ENCODE results near the gene PKD2L1. TPM values are rescaled to one million over a fixed set of nuclear protein-coding genes. Genes with fewer than 3 reads are reported as not detected.

Gene PKD2L1
- total RNA-seq, 1 donor, result not detected

GRCh38 chr10:100239851-100240250, 90.2 kb downstream of the PKD2L1 start:
- no peak overlapping the region for H3K4me3 ChIP-seq (ENCODE audit: insufficient read depth, low read length)
- no peaks in the 10 kb centered on the region for H3K27me3 ChIP-seq (ENCODE audit: insufficient read depth, low read length)
- H3K27ac ChIP-seq (ENCODE audit: low read depth, low read length), result no peak overlapping the region
- H3K9me3 ChIP-seq (ENCODE audit: low read depth, low read length), result no peaks in the 10 kb centered on the region
- H4K20me1 ChIP-seq (ENCODE audit: insufficient read depth, low read length), result no peaks in the 10 kb centered on the region
- H3K79me2 ChIP-seq (ENCODE audit: insufficient read depth, low read length), result no peaks in the 10 kb centered on the region
- no peak overlapping the region for H3K4me2 ChIP-seq (ENCODE audit: insufficient read depth, low read length)
- DNase-seq (ENCODE audit: insufficient read length, low spot score, missing footprints), result no peak
- H3K4me1 ChIP-seq (ENCODE audit: insufficient read depth, low read length), result no peaks in the 10 kb centered on the region
- TF ChIP-seq CTCF (IDR thresholded peaks at IDR 0.05; ENCODE audit: extremely low read depth, low read depth, low read length), result no peak
- H3K36me3 ChIP-seq (ENCODE audit: insufficient read depth, low read length), result peaks cover 38% of the 10 kb centered on the region
- H2AFZ ChIP-seq (ENCODE audit: low read length), result no peak overlapping the region

GRCh38 chr10:100238429-100238828, 91.6 kb downstream of the PKD2L1 start:
- no peak overlapping the region for H3K4me2 ChIP-seq (ENCODE audit: insufficient read depth, low read length)
- H4K20me1 ChIP-seq (ENCODE audit: insufficient read depth, low read length), result no peaks in the 10 kb centered on the region

More at GRCh38 chr10:100238429-100238828, 91.6 kb downstream of the PKD2L1 start:
- no peak for DNase-seq (ENCODE audit: insufficient read length, low spot score, missing footprints)
- TF ChIP-seq CTCF (IDR thresholded peaks at IDR 0.05; ENCODE audit: extremely low read depth, low read depth, low read length), result no peak
- Histone ChIP-seq H2AFZ (ENCODE audit: low read length) (no peak overlapping the region), H3K27me3 (ENCODE audit: insufficient read depth, low read length) (no peaks in the 10 kb centered on the region), H3K9me3 (ENCODE audit: low read depth, low read length) (no peaks in the 10 kb centered on the region), H3K4me1 (ENCODE audit: insufficient read depth, low read length) (no peaks in the 10 kb centered on the region), H3K27ac (ENCODE audit: low read depth, low read length) (no peak overlapping the region), H3K36me3 (ENCODE audit: insufficient read depth, low read length) (peaks cover 37% of the 10 kb centered on the region), H3K79me2 (ENCODE audit: insufficient read depth, low read length) (no peaks in the 10 kb centered on the region), H3K4me3 (ENCODE audit: insufficient read depth, low read length) (no peak overlapping the region)

Small RNA genes within 50 kb of the gene (small RNA-seq; reads per million reads assigned to genes)
- gene RNU6-422P, result not detected

Other genes with a start within 250 kb of the PKD2L1 start
- gene CPN1, start 248.4 kb downstream of the PKD2L1 start, total RNA-seq, result not detected in 2 replicates
- gene ERLIN1, start 144.2 kb downstream of the PKD2L1 start, total RNA-seq, result 28.6 and 33.0 TPM in 2 replicates
- 22.4 and 23.2 TPM in 2 replicates for gene CHUK, start 100.6 kb downstream of the PKD2L1 start, total RNA-seq
- 21.2 and 26.1 TPM in 2 replicates for gene CWF19L1, start 62.6 kb downstream of the PKD2L1 start, total RNA-seq
- 46.3 and 51.3 TPM in 2 replicates for gene BLOC1S2, start 43.5 kb downstream of the PKD2L1 start, total RNA-seq
- 672 and 691 TPM in 2 replicates for gene SCD, start 17.0 kb upstream of the PKD2L1 start, total RNA-seq
- not detected in 2 replicates for gene WNT8B, start 132.8 kb upstream of the PKD2L1 start, total RNA-seq
- 5.3 and 5.4 TPM in 2 replicates for gene SEC31B, start 189.6 kb upstream of the PKD2L1 start, total RNA-seq
- gene NDUFB8, start 199.6 kb upstream of the PKD2L1 start, total RNA-seq, result 89.3 and 102 TPM in 2 replicates
- 12.7 and 15.2 TPM in 2 replicates for gene HIF1AN, start 205.7 kb upstream of the PKD2L1 start, total RNA-seq

Data from osteoblast (primary cell).